GDM1 (cell line): ENCODE results near the gene XYLT2.
A peak's percentile ranks its signal among the peaks of the same experiment; 100 is the strongest.
"Not testable (repeated sequence)": the region's sequence is repeated elsewhere in the genome, so short reads cannot be mapped to it uniquely, and the experiment has no call there.

Experiments
- DNase-seq: peaks from one replicate; lab custom pipeline; 2025; lab: John Stamatoyannopoulos, UW

XYLT2 gene

DNA sequence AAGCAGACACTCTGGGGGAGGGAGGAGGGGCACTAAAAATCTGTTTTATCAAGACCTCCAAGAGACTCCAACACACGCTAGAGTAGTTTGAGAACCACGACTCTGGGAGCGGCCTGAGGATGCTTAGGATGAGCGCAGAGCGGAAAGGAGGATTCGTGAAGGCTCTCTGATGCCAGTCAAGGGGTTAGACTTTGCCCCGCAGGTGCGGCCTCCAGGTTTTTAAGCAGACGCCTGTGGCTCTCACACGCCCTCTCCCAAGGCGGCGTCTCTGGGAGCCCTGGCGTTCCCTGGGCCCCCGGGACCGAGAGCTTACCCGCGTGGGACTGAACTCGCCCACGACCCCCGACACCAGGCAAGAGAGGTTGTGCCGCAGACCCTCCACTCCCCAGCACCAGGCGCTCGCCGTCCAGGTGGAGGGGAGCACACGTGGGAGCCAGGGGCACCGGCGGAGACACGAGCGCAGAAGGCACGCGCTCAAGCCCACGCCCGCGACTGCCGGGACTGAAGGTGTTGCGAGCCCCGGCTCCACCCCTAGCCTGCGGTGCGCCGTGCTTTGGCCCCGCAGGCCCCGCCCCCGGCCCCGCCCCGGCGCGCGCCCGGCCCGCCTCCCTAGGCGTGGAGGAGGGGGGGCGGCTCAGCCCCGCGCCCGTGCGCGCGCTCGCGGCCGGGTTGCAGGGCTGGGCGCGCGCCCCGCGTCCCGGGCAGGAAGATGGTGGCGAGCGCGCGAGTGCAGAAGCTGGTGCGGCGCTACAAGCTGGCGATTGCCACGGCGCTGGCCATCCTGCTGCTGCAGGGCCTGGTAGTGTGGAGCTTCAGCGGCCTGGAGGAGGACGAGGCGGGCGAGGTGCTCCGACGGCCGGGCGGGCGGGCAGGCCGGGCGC is at the start of gene XYLT2:
Gene XYLT2, plus strand, starts transcription at position 695 of the 881 bp plus-strand sequence. Its CDS starts 15 bp downstream, at position 710.
- DNase-seq = peak; percentile 81

DNA sequence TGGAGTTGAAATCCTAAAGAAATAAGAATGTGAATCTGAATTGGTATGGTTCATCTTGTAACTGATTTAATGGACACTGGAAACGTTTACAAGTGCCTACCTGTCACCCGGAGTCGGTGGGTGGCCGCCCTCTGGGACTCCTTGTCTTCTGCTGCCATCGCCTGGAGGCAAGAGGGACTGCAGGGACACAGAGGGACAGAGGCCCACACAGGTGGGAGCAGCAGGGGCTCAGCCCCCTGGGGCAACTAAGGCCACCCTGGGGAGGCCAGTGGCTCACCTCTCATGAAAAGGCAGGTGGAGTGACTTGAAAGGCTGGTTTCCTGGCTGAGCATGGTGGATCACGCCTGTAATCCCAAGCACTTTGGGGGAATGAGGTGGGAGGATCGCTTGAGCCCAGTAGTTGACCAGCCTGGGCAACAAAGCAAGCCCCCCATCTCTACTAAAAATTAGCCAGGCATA is 48.5 kb upstream of the XYLT2 start:
- DNase-seq = peak; percentile 67

DNA sequence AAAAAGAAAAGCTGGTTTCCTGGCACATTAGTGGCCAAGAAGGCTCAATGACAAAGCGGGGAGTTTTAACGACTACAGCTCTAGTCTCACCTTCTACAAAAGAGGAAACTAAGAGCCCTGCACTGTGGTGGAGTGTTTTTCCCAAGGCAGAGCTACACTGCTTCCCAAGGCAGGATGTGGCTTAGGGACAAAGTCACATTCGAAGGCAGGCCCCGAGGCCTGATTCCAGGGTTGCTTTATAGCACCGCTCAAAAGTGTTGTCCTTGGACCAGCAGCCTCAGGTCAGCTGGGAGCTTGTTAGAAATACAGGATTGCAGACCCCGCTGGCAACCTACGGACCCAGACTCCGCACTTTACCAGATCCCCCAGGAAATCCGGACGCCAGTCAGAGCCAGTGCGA is 47.9 kb upstream of the XYLT2 start:
- DNase-seq = no peak

DNA sequence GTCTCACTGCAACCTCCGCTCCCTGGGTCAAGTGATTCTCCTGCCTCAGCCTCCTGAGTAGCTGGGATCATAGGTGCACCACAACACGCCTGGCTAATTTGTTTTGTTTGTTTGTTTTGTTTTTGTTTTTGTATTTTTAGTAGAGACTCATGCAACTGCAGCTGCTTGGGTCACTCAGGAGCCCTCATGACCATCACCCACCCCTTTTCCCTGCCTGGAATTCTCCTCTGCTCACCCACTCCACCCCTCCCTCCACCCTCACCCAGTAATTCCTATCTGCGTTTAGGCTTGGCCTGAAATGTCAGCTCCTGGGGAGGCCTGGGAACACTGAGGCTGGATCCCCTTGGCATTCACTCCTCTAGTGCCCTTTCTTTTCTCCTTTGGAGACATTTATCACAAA is 46.1 kb upstream of the XYLT2 start:
- DNase-seq = no peak

DNA sequence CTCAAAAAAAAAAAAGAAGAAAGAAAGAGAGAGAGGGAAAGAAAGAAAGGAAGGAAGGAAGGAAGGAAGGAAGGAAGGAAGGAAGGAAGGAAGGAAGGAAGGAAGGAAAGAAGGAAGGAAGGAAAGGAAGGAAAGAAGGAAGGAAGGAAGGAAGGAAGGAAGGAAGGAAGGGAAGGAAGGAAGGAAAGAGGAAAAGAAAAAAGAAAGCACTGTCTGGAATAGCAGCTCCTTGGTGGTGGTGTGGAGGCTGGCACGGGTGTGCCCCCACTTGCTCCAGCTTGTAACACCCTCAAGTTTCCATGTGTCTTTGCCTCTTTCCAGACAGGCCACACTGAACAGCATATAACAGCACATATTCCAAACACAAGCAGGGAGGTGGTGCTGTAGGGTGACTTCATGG is 45.1 kb upstream of the XYLT2 start:
- DNase-seq = not testable (repeated sequence)

DNA sequence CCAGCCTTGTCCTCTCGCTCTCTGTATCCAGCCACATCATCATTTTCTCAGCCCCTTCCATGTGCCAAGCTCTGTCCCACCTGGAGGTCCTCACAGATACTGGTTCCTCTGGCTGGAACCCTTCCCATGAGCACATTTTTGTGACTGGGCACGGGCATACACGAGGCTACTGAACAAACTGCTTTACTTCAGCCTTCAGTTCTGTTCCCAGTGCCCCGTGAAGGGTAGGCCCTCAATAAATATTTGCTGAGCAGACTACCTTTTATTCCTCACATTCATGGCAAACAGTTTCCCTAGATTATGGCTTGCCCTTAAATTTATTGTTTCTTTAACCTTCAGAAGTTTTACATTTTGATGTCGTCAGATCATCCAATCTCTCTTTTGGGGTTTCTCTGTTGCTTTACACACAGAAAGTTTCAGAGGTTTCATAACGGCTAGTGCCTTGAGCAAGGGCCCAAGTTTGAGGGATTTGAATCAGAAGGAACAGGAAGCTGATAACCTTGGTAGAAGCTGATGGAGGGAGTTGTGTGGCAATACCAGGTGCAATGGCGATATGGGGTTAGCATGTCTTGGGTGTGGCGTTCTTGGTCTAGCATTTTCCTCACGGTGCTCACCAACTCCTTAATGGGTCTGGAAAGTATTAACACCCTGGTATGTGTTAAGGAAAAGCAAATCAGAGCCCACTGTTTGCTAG is 43.9 kb upstream of the XYLT2 start:
- no peak for DNase-seq

DNA sequence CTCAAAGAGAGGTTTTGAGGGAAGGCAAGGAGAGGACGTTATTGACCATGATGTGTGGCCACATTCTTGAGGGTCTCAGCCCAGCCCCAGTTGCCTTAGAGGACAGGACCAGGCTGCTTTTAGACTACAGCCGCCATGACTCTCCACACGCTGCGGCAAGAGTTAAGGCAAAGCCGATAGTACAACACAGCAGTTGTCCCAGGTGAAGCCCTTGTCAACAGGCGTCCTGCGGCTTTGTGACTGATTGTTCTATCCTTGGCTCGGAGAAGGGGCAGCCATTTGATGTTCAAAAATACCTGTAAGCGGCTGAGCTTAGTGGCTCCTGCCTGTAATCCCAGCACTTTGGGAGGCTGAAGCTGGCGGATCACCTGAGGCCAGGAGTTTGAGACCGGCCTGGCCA is 42.9 kb upstream of the XYLT2 start:
- no peak for DNase-seq

DNA sequence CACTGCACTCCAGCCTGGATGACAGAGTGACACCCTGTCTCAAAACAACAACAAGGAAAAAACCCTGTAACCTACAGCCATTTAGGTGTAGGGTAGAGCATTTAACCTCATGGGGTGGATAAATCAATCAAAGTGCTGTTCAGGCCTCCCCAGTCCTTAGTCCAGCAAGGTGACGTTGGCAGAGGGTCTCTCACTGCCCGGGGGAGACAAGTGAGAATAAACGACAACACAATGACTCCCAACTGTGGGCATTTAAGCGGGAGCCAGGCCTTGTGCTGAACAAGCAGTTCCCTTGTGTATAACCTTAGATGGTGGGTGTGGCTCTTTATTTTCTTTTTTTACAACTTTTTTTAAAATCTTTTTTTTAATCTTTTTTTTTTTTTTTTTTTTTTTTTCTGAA is 42.3 kb upstream of the XYLT2 start:
- no peak for DNase-seq

DNA sequence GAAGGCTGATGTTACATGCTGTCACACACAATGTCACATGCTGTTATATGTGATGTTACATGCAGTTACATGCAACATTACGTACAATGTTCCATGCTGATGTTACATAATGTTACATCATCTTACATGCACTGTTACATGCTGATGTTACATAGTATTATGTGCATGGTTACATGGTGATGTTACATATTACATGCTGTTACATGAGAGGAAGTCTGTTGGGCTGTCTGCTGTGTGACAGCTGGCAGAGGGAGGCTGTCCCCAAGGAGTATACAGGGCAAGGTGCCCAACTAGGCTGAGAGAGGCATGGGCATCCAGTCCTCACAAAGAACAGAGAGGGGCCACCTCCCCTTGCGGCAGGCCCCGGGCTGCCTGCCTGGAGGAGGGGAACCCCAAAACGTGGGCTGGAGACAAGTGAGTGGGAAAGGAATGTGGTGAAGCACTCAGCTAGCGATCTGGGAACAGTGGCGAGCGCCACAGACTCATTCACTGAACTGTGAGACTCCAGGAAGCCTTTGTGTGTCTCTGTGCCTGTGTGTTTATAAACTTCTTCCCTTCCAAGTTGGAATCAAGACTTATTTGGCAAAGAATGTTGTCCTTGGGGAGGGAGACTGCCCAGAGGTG is 41.0 kb upstream of the XYLT2 start:
- DNase-seq = no peak

DNA sequence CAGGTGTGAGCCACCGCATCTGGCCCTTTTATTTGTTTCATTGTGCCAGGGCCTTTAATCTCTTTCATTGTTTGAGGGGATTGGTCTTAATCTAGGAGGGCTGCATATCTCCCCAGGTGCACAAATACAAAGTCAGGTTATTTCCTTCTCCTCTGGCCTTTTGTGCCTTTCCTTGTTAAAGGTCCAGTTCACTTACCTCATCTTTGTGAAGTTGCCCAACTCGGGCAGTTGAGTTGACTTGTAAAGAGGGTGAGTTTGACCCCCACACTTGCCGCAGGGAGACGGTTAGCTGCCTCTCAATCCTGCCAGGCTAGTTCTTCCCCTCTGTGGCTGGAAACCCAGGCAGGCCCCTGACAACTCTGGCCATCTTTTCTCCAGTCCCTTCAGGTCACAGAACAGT is 38.3 kb upstream of the XYLT2 start:
- DNase-seq = no peak

DNA sequence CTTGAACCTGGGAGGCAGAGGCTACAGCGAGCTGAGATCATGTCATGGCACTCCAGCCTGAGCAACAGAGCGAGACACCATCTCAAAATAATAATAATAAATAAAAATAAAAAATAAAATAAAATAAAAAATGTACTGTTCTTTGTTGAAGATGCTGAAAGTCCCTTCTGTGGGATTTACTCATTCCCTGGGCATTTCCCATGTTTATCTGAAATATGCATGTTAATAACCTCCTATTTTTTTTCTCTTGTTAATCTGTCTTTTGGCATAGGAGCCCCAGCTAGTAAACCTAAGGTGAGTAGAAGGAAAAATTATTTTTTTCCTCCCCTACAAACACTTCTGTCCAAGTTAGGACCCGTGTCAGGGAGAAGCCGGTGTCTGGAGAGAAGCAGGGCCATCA is 37.3 kb upstream of the XYLT2 start:
- DNase-seq = no peak

DNA sequence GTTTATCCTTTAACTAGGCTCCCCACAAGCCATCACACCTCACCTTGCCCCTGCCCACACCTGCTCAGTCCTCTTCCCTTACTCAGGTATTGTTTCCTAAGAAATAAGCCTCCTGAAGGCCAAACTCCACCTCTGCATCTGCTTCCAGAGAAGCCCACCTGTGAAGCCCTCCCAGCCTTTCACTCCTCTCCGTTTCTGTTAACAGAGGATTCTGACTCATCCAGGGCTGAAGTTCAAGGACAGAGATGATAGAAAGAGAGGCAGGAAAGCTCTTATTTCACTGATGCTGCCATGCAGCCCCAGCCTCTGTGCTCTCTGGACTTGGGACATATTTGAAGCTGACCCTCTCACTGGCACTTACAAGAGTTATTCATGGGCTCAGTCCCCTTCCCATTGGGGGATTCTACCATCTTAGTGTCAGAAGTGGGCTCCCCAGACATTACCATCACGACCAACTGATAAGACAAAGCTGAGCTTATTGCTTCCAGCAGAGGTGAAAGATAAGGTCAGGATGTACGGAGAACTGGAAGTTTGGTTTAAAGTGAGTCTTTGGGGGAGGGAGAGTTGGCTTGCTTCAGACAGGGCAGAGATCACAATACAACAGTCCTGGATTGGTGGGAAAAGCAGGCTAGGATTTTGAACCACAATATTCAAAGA is 35.3 kb upstream of the XYLT2 start:
- DNase-seq = no peak

DNA sequence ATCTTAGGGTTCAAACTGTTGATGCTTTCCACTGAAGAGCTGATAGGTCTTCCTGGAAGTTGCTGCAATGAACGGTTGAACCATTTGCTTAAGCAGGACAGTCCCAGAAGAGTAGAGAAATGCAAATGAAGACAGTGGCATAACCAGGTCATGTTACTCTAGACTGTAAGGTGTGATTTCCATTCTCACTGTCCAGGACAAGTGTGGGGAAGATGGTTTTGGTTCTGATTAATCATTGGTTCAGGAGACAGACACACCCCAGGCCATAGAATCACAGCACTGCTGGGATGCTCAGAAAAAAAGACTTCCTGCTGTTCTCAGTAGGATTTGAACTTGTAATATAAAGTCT is 34.8 kb upstream of the XYLT2 start:
- no peak for DNase-seq

DNA sequence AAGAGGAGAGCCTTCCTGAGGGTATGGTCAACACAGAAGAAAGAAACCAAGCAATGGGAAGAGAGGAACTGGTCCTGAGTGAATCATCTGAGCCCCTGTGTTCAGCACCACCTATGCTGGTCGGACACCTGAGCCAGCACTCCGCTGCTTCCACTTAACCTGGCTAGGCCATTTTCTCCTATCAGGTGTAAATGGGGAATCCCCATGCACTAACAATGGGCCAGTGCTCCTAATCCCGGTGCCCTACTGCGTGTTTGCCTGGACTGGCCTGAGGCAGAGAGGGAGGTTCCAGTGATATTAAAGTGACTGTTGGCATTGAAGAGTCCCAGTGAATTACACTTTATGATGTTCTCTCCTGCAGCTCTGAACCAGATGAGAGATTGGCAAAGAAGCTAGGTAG is 34.4 kb upstream of the XYLT2 start:
- DNase-seq = no peak

DNA sequence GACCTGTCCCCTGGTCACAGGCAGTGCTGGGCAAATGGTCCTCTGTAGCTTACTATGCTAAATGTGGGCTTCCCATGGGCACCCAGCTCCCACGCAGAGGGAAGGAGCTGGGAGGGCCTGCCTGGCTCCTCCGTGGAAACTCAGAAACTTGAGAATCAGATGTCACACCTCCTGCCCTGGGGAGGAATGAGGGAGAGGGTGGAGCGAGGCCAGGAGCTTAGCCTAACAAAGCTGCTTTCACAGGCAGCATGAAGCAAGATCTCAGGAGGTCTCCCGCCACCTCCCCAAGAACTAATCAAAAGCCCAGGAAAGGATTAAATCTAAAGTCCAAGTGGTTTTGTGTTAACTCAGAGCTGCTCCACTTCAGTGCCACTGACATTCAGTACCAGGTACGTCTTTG is 33.6 kb upstream of the XYLT2 start:
- DNase-seq = no peak

DNA sequence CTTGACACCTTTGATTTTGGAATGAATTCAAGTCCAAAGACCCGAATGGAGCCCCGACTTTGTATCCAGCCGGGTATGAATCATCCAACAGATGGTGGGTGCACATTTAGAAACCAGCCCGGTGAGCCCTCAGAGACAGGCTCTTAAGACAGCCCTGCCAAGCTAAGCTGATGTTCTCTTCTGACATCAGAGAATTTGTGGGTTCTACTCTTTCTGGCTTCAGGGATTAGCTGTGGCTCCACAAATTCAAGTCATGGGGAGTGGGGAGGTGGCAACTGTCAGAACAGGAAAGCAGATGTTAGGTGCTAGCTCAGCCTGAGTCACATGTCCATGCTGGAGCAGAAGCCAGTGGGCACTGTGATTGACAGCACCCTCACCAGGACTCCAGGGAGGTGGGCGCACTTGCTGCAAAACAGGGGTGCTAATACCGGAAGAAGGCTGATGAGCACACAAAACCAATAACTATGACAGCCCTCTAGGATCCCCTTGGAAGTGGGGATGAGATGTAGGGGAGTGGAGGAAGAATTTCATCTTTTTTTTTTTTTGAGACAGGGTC is 31.4 kb upstream of the XYLT2 start:
- DNase-seq = no peak

DNA sequence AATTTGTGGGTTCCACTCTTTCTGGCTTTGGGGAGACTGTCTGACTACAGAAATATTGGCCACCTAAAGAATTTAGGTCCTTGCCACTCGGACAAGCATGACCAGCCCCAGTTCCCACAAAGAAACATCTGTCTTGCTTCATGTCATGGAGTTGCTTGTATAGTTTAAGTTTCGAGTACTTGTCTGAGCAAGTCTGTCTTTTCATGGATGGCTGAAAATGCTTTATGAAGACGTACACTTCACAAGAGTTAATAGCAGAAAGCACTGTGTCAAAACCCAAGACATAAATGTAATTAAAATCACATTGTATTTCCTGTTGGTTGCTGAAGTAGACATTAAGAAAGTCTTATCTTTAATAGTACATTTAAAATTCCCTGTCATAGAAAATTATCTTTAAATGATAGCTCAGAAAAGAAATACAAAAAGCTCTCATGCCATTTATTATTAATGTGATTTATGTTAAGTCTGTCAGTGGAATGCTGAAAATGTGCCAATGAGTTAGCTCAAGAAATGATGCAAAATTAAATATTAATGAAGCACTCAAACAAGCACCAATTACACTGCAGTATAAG is 29.8 kb upstream of the XYLT2 start:
- DNase-seq = no peak

DNA sequence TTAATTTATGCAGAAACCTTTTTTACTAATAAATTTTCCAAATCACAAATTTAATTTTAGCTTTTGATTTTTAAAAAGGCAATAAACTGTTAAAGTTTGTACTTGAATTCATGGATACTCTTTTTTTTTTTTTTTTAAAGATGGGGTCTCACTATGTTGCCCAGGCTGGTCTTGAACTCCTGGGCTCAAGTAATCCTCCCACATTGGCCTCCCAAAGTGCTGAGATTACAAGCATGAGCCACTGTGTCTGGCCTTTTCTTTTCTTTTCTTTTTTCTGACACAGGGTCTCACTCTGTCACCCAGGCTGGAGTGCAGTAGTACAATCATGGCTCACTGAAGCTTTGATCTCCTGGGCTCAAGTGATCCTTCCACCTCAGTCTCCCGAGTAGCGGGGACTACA is 29.3 kb upstream of the XYLT2 start:
- DNase-seq = not testable (repeated sequence)

DNA sequence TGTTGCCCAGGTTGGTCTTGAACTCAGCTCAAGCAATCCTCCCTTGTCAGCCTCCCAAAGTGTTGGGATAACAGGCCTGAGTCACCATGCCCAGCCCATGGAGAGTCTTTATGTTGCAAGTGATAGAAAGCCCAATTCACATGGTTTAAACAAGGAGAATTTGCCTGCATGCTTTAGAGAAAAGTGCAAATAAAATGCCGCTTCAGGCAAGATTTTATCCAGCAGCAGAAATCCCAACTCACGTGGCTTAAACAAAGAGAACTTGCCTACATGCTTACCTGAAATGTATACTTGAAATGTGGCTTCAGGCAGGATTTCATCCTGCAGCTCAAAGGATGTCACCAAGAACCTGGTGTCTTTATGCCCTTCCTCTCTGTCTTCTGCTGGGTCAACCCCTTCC is 28.8 kb upstream of the XYLT2 start:
- DNase-seq = no peak

DNA sequence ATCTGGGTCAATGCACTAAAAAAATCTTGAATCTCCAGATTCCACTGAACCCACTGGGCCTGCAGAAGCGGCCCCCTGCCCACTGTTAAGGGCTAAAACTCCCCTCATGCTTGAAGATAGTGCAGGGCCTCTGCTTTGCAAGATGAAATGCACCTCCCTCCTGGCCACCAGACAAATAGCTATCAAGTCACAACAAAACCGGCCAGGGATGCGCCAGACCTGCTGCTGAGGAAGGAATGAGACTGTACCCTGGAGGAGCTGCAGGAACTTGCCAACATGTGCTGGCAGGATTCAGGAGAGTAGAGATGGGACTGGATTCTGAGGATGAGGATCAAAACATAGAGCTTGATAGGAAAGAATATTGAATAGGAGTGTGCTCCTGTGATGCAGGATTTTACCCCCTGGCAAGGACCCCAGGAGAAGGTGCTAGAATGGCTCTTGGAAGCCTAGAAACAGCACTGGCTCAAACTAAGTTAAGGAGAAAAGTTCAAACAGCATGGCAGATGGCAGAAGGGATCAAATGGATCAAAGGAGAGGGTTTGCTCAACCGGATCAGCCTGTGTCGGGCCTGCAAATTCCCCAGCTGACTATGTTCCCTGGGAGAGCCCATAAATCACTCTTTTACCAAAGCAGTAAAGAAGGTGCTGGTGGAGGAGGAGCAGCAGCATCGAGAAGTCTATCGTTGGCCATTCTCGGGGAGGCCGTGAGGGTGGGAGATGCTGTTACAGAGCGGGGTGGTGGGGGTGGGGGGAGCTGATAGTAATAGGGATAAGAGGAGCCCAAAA is 27.2 kb upstream of the XYLT2 start:
- DNase-seq = no peak
